Pancreas (tissue), 10 donors: ENCODE results near the gene ITSN1. TPM values are rescaled to one million over a fixed set of nuclear protein-coding genes. Genes with fewer than 3 reads are reported as not detected.

ENCODE experiments used
- ATAC-seq, 4 donors: fragments of 200-7000 bp; cut with Tn5 transposase; one replicate each; pipeline versions ENCODE4 v1.8.0 to v1.9.1; 2020; ENCODE audit warnings: mild to moderate bottlenecking in 4 of 4, moderate library complexity in 4 of 4
- DNase-seq, 6 donors: peaks; one replicate each; pipeline ENCODE4 v3.0.0-alpha.2; 2020
- FAIRE-seq: peaks from 2 replicates; lab custom pipeline; 2012; peaks lifted over from hg19 to GRCh38; lab: Jason Lieb, UNC
- H3K27ac ChIP-seq, 4 donors: fragments of 200-600 bp; sonication (generic); 1 replicate in 3 of 4; 2 replicates in 1 of 4; pipeline versions ENCODE4 v1.5.0 to v1.8.0; 2020
- H3K27me3 ChIP-seq, 4 donors: fragments of 200-600 bp; one replicate each; pipeline ENCODE4 v1.8.0; 2021
- H3K36me3 ChIP-seq, 3 donors: fragments of 200-600 bp; sonication (generic) in 1 of 3; one replicate each; pipeline versions ENCODE4 v1.5.0 to v1.8.0; 2020 to 2021
- H3K4me1 ChIP-seq, 3 donors: fragments of 200-600 bp; one replicate each; pipeline ENCODE4 v1.8.0; 2021
- H3K4me3 ChIP-seq, 4 donors: fragments of 200-600 bp; sonication (generic) in 2 of 4; one replicate each; pipeline versions ENCODE4 v1.5.0 to v1.8.0; 2020 to 2021
- H3K9me3 ChIP-seq, 4 donors: fragments of 200-600 bp; one replicate each; pipeline ENCODE4 v1.8.0; 2021
- CTCF ChIP-seq, 4 donors: fragments of 200-600 bp; sonication (generic) in 3 of 4; IDR thresholded peaks; one replicate each; pipeline versions ENCODE4 v1.5.0 to v1.8.0; 2021; ENCODE audit warnings: antibody characterized with exemption in 4 of 4
- WGBS, 2 donors: extraction: QIAGEN DNeasy Blood & Tissue Kit; methylation state at CpG; one replicate each; pipeline ENCODE4 v1.1.7; 2013; 5-methylcytosine and 5-hydroxymethylcytosine counted together
- intact Hi-C, 3 donors: fragments of 100-400 bp; cut with DNase I; formaldehyde crosslinking; loops; one replicate each; pipeline versions ENCODE4 v1.11.1 to v1.14.2; 2022
- polyA plus RNA-seq, 2 donors: library from polyadenylated mRNA; stranded (reverse); fragments of 200-250 nt; gene quantifications; one replicate each; pipeline ENCODE4 v1.2.3, GENCODE V29; 2013
- total RNA-seq, 6 donors: library from RNA; stranded (reverse); fragmentation: NEBNext Ultra II Directional in 4 of 6; extraction: Animal tissue kit (Norgen Biotek cat#: 25700) in 4 of 6; gene quantifications; one replicate each; pipeline versions ENCODE4 v1.2.1 to v1.2.4, GENCODE V29; 2021 to 2023
- donor health status: healthy with polysubstance abuse.
- donor health status: DM: no; HTN: no; CAD: no; lungs with moderate emphysema.
- donor health status: DM: no; HTN: no; CAD: no.
- donor health status: control.
- donor health status: control.
- donor health status: Bipolar disorder and iron deficiency.
- donor health status: DM: yes; HTN: yes; CAD: no.
- donor health status: DM: no; HTN: no; CAD: no.
- donor health status: DM: no; HTN: no; CAD: no.
- donor health status: DM: yes; HTN: yes; CAD: no.

ITSN1 gene
- total and polyA plus RNA-seq, 8 donors: 3.5 to 19.4 (median 6.0) TPM

DNA sequence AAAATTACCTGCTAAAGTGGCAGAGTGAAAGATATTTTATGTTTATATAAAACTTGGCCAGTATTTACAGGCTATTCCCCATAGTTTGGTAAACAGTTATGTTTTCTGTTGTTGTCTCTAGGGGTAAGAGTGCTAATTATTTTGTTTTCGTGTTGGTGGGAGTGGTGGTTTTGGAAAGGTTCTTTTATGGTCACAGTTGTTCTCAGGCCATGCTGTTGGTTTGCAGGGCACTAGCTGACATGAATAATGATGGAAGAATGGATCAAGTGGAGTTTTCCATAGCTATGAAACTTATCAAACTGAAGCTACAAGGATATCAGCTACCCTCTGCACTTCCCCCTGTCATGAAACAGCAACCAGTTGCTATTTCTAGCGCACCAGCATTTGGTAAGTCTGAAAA is 92.5 kb downstream of the ITSN1 start:
- no peak overlapping the region for H3K27ac ChIP-seq
- peaks cover 0 to 3% (median 3%) of the 10 kb centered on the region in 3 donors for H3K4me1 ChIP-seq
- TF ChIP-seq CTCF (IDR thresholded peaks at IDR 0.05): no peak
- no peak for FAIRE-seq
- H3K9me3 ChIP-seq: no peaks in the 10 kb centered on the region
- H3K36me3 ChIP-seq: no peaks in the 10 kb centered on the region
- intact Hi-C loops: no loop called here
- H3K27me3 ChIP-seq: no peaks in the 10 kb centered on the region
- no peak for ATAC-seq
- WGBS, 2 donors: 85 to 88% methylated on average over 2 of the region's 2 CpGs
- H3K4me3 ChIP-seq: no peak overlapping the region
- no peak for DNase-seq

DNA sequence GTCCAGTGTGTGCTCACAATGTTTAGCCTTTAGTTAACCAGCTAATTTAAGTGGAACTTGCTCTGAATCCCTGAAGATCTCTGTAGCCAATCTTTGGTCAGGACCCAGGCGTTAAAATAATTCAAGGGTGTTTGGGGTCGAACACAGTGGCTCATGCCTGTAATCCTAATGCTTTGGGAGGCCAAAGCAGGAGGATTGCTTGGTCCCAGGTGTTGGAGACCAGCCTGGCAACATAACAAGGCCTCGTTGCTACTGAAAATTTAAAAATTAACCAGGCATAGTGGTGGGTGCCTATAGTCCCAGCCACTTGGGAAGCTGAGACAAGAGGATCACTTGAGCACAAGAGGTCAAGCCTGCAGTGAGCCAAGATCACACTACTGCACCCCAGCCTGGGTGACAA is 94.3 kb downstream of the ITSN1 start:
- FAIRE-seq: no peak
- TF ChIP-seq CTCF (IDR thresholded peaks at IDR 0.05): no peak
- H3K4me3 ChIP-seq: no peak overlapping the region
- intact Hi-C loops: no loop called here
- ATAC-seq: no peak
- H3K27me3 ChIP-seq: no peaks in the 10 kb centered on the region
- no peak overlapping the region for H3K27ac ChIP-seq
- DNase-seq: no peak
- H3K9me3 ChIP-seq: no peaks in the 10 kb centered on the region
- 73 to 77% methylated on average over 3 of the region's 3 CpGs for WGBS, 2 donors
- no peaks in the 10 kb centered on the region for H3K4me1 ChIP-seq
- no peaks in the 10 kb centered on the region for H3K36me3 ChIP-seq

GRCh38 chr21:33739701-33740100 is 97.4 kb downstream of the ITSN1 start:
- Histone ChIP-seq H3K9me3 (no peaks in the 10 kb centered on the region), H3K27me3 (no peaks in the 10 kb centered on the region), H3K4me3 (no peak overlapping the region), H3K27ac (no peak overlapping the region), H3K4me1 (no peaks in the 10 kb centered on the region), H3K36me3 (no peaks in the 10 kb centered on the region)
- WGBS, 2 donors: 76% methylated on average over 5 of the region's 5 CpGs
- no peak for TF ChIP-seq CTCF (IDR thresholded peaks at IDR 0.05)
- intact Hi-C loops: no loop called here
- ATAC-seq (no peak), DNase-seq (no peak), FAIRE-seq (no peak)

DNA sequence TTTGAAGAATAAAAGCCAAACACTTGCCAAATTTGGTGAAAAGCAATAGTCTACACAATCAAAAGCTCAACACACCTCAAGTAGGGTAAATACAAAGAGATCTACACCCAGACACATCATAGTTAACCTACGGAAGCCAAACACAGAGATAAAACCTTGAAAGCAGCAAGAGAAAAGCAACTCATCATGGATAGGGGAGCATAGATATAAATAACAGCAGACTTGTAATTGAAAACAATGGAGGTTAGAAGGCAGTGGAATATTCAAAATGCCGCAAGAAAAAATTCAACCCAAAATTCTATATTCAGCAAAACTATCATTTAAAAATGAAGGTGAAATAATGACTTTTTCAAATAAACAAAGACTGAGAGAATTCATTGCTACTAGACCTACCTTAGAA is 105.1 kb downstream of the ITSN1 start:
- no peak for DNase-seq

DNA sequence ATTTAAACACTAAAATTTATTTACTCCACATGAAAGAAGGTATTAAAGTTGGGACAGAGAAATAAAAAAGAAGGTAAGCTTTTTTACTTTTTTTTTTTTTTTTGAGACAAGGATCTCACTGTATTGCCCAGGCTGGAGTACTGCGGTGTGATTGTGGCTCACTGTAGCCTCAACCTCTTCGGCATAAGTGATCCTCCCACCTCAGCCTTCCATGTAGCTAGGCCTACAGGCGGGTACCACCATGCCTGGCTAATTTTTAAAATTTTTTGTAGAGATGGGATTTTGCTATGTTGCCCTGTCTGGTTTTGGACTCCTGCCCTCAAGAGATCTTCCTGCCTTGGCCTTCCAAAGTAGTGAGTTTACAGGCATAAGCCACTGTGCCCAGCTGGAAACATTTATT is 106.6 kb downstream of the ITSN1 start:
- H3K27me3 ChIP-seq: no peaks in the 10 kb centered on the region
- DNase-seq (no peak), ATAC-seq (no peak), FAIRE-seq (no peak)
- intact Hi-C loops: no loop called here
- H3K9me3 ChIP-seq: no peaks in the 10 kb centered on the region
- H3K36me3 ChIP-seq: no peaks in the 10 kb centered on the region
- no peak overlapping the region for H3K27ac ChIP-seq
- H3K4me1 ChIP-seq: no peaks in the 10 kb centered on the region
- H3K4me3 ChIP-seq: no peak overlapping the region
- no peak for TF ChIP-seq CTCF (IDR thresholded peaks at IDR 0.05)
- WGBS, 2 donors: 96 to 98% methylated on average over 3 of the region's 3 CpGs

More for the DNA sequence above, 105.1 kb downstream of the ITSN1 start:
- intact Hi-C loops: no loop called here
- TF ChIP-seq CTCF (IDR thresholded peaks at IDR 0.05): no peak
- 96 to 98% methylated on average over 2 of the region's 2 CpGs for WGBS, 2 donors
- H3K27ac ChIP-seq: no peak overlapping the region
- no peaks in the 10 kb centered on the region for H3K4me1 ChIP-seq
- H3K4me3 ChIP-seq: no peak overlapping the region
- H3K36me3 ChIP-seq: no peaks in the 10 kb centered on the region
- H3K9me3 ChIP-seq: no peaks in the 10 kb centered on the region
- ATAC-seq (no peak), FAIRE-seq (no peak)
- H3K27me3 ChIP-seq: no peaks in the 10 kb centered on the region
